Left ventricle myocardium inferior (tissue), 1 donor: ENCODE results near the gene SLC22A13. TPM values are rescaled to one million over a fixed set of nuclear protein-coding genes. Genes with fewer than 3 reads are reported as not detected.
"Not testable (repeated sequence)": the region's sequence is repeated elsewhere in the genome, so short reads cannot be mapped to it uniquely, and the experiment has no call there.

Source experiments
- DNase-seq: peaks from one replicate; pipeline ENCODE4 v3.0.0-alpha.2; 2020
- H3K27ac ChIP-seq: fragments of 200-600 bp; replicated peaks from 2 replicates; pipeline ENCODE4 v1.8.0; 2021
- H3K27me3 ChIP-seq: fragments of 200-600 bp; 2 replicates; pipeline ENCODE4 v1.8.0; 2021; ENCODE audit warnings: low read depth
- H3K36me3 ChIP-seq: fragments of 200-600 bp; 2 replicates; pipeline ENCODE4 v1.8.0; 2021
- H3K4me1 ChIP-seq: fragments of 200-600 bp; 2 replicates; pipeline ENCODE4 v1.8.0; 2021
- H3K4me3 ChIP-seq: fragments of 200-600 bp; 2 replicates; pipeline ENCODE4 v1.8.0; 2021; ENCODE audit warnings: mild to moderate bottlenecking, moderate library complexity
- H3K9me3 ChIP-seq: fragments of 200-600 bp; replicated peaks from 2 replicates; pipeline ENCODE4 v1.8.0; 2021
- intact Hi-C: fragments of 100-400 bp; cut with micrococcal nuclease; formaldehyde crosslinking; loops from one replicate; pipeline ENCODE4 v1.11.0; 2022
- total RNA-seq: library from RNA; stranded (reverse); fragmentation: NEBNext Ultra II Directional; extraction: Animal tissue kit (Norgen Biotek cat#: 25700); gene quantifications from one replicate; pipeline ENCODE4 v1.2.1, GENCODE V29; 2021
- TF ChIP-seq, protein P1 (sequence below): fragments of 200-600 bp; IDR thresholded peaks from 2 replicates; pipeline ENCODE4 v1.8.0; 2021; ENCODE audit warnings: antibody characterized with exemption, mild to moderate bottlenecking, borderline replicate concordance
- donor health status: DM: no; HTN: yes; CAD: no; lungs with severe emphysema.

SLC22A13 gene
- total RNA-seq, 1 donor from 2014 or later = not detected

DNA sequence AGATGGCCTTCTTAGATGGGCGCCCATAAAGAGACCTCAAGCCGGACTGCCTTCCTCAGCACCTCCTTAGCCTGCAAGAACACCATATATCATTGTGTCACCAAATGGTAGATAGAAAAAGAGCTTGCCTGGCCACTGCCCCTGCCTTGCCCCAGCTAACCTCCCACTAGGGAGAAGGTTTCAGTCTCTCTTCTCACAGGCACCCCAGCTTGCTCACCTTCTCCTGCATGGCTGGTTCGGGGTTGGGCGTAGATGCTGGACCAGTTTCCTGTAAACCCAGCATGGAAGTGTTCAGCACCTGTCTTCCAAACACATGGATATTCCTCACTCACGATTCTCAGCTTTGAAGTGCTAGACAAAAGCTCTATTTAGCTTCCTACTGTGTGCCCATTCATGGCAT lies 13.2 kb downstream of the SLC22A13 start:
- Histone ChIP-seq H3K27ac (no peak overlapping the region), H3K4me3 (no peak overlapping the region), H3K4me1 (peaks cover 3% of the 10 kb centered on the region), H3K27me3 (no peaks in the 10 kb centered on the region), H3K9me3 (no peaks in the 10 kb centered on the region), H3K36me3 (no peaks in the 10 kb centered on the region)
- intact Hi-C loops = no loop called here
- TF ChIP-seq, protein P1, sequence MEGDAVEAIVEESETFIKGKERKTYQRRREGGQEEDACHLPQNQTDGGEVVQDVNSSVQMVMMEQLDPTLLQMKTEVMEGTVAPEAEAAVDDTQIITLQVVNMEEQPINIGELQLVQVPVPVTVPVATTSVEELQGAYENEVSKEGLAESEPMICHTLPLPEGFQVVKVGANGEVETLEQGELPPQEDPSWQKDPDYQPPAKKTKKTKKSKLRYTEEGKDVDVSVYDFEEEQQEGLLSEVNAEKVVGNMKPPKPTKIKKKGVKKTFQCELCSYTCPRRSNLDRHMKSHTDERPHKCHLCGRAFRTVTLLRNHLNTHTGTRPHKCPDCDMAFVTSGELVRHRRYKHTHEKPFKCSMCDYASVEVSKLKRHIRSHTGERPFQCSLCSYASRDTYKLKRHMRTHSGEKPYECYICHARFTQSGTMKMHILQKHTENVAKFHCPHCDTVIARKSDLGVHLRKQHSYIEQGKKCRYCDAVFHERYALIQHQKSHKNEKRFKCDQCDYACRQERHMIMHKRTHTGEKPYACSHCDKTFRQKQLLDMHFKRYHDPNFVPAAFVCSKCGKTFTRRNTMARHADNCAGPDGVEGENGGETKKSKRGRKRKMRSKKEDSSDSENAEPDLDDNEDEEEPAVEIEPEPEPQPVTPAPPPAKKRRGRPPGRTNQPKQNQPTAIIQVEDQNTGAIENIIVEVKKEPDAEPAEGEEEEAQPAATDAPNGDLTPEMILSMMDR = no peak
- DNase-seq = no peak

DNA sequence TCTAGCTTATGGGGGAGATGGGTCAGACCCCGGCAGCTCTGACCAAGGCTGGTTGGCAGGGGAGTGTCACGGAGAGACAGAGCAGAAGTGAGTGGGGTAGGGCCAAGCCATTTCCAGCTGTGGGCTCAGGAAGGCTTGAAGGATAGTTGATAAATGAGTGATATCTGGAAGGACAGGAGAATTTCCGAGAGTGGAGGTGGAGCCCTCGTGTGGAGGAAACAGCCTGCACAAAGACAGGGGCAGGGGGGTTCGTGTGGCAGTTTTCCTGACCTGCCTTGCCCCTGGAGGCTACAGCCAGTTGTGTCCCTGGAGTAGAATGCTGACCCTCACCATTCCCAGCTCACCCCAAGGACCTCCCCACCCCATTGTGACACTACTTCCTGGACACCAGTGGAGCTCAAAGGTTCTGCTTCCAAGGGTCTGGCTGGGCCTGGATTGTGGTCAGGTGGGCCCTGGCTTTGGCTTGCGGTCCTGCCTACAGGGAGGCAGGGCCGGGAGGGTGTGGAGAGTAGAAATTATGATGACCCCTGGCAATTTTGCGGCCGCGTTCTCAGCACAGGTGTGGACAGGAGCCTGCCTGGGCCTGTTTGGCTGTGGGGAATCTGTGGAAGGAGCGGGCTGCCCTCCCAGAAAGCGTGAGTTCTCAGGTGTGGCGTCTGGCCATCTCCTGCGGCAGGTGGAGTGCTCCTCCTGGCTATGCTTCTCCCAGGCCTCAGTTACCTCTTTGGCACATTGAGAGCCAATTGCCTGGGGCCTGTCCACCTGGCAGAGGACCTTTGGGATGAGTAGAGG lies 16.5 kb downstream of the SLC22A13 start, which contains the start of gene SLC22A14:
Gene SLC22A14, plus strand, starts transcription at position 400 of the 792 bp plus-strand sequence. CDS start 23,733 bp downstream, outside the sequence.
- H3K4me1 ChIP-seq = no peaks in the 10 kb centered on the region
- intact Hi-C loops = no loop called here
- no peak for DNase-seq
- H3K4me3 ChIP-seq = no peak within 1 kb of the TSS
- no peaks in the 10 kb centered on the region for H3K27me3 ChIP-seq
- H3K27ac ChIP-seq = no peak within 1 kb of the TSS
- H3K9me3 ChIP-seq = no peaks in the 10 kb centered on the region
- TF ChIP-seq, protein P1 = no peak
- no peaks in the 10 kb centered on the region for H3K36me3 ChIP-seq

DNA sequence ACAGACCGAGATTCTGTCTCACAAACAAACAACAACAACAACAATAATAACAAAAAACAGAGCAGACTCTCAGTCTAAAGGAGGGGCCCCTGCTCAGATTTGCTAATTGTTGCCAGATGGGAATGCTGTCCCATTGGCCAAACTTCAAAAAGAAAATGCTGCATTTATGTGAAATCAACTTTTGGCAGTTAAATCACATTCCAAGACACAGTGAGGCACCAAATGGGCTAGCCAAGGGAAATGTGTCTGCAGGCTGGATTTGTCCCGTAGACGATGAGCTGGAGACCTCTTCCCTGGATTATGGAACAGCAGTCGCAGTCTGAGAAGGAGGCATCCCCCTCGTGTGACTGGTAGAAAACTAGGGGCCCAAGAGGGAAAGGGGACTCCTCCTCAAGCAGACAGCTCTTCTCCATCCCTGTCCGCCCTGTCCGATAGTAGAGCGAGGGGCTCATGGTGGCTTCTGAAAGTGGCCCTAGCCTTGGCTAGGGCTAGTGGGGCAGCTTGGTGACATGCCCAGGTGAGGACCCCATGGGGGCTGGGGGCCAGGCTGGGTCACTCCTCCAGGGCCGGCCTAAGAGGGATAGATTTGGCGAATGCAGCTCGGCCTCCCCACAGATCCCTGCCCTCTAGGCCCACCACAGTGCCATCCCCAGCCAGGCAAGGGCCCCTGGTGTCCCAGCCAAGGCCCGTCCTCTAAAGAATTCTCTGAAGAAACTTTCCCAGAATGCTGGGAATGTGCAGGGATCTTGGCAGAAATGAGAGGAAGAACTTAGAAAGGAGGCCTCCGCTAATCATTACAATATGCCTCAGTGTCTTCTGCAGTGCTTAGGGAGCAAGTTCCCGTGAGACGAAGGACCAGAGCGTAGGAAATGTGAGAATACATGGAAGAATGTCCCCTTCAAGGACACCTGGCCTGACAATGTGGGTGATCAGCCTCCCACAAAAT lies 18.5 kb downstream of the SLC22A13 start:
- no peaks in the 10 kb centered on the region for H3K9me3 ChIP-seq
- H3K27me3 ChIP-seq = no peaks in the 10 kb centered on the region
- H3K27ac ChIP-seq = no peak overlapping the region
- no peaks in the 10 kb centered on the region for H3K4me1 ChIP-seq
- H3K36me3 ChIP-seq = no peaks in the 10 kb centered on the region
- intact Hi-C loops = no loop called here
- H3K4me3 ChIP-seq = no peak overlapping the region
- DNase-seq = no peak
- TF ChIP-seq, protein P1 = no peak

DNA sequence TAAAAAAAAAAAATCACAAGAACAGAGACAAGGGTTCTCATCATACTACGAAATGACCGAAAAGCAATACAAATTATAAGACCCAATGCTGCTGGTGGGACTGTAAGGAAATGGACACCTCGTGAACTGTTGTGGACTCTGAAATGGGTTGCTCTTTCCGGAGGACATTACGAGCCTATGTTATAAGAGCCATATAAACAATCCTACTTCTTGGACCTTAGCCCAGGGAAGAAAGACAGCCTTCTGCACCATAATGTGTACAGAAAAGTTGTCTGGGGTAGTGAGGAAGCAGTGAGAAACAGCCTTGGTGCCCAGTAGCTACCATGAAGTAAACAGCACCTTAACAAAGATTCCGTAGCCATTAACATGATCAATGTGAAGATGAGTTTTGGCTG lies 19.1 kb downstream of the SLC22A13 start:
- no peaks in the 10 kb centered on the region for H3K36me3 ChIP-seq
- no peak overlapping the region for H3K27ac ChIP-seq
- intact Hi-C loops = no loop called here
- no peak overlapping the region for H3K4me3 ChIP-seq
- H3K27me3 ChIP-seq = no peaks in the 10 kb centered on the region
- no peak for DNase-seq
- no peaks in the 10 kb centered on the region for H3K4me1 ChIP-seq
- no peaks in the 10 kb centered on the region for H3K9me3 ChIP-seq
- TF ChIP-seq, protein P1 = no peak

DNA sequence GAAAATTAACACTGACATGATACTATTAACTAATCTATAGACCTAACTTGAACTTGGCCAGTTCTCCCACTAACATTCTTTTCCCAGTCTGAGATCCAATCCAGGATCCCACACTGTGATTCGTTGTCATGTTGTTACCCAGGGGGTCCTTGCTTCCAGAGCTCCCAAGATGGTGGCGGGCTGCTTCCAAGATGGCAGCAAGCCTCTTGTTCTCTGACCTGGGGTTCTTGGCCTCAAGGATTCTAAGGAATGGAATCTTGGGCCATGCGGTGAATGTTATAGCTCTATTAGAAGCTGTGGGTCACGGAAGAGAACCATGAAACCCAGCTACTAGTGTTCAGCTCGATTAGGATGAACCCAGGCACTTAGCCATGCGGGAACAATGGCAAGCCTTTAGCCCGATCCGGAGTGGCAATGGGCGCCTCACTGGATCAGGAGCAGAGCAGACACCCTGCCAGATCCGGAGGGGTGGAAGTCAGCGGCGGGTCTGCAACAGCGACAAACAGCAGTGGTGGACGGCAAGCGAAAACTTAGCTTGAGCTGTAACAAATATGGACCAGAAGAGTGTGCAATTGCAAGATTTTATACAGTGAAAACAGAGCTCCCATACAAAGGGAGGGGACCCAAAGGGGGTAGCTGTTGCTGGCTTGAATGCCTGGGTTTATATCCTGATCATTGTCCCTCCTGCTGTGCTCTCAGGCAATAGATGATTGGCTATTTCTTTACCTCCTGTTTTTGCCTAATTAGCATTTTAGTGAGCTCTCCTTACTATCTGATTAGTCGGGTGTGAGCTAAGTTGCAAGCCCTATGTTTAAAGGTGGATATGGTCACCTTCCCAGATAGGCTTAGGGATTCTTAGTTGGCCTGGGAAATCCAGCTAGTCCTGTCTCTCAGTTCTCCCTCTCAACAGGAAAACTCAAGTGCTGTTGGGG lies 23.9 kb downstream of the SLC22A13 start:
- H3K27ac ChIP-seq, intact Hi-C loops, H3K36me3 ChIP-seq, DNase-seq, H3K9me3 ChIP-seq, H3K4me3 ChIP-seq, H3K27me3 ChIP-seq, H3K4me1 ChIP-seq: not testable (repeated sequence)

DNA sequence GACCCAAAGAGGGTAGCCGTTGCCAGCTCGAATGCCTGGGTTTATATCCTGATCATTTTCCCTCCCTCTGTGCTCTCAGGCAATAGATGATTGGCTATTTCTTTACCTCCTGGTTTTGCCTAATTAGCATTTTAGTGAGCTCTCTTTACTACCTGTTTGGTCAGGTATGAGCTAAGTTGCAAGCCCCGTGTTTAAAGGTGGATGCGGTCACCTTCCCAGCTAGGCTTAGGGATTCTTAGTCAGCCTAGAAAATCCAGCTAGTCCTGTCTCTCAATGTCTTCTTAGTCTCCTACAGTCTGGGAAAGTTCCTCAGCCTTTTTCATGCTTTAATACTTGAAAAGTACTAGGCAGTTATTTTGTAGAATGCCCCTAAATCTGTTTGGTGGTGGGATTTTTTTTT lies 31.4 kb downstream of the SLC22A13 start:
- intact Hi-C loops, H3K4me1 ChIP-seq: not testable (repeated sequence)

More for the DNA sequence above, 31.4 kb downstream of the SLC22A13 start:
- H3K9me3 ChIP-seq, H3K27me3 ChIP-seq, H3K4me3 ChIP-seq, H3K36me3 ChIP-seq, H3K27ac ChIP-seq, DNase-seq: not testable (repeated sequence)
